Activated T-cell treated with anti-CD3 and anti-CD28 coated beads, Interleukin-2, amount 50 U/mL, for 48 hours (primary cell): ENCODE results near the gene HS3ST1.
A peak's percentile ranks its signal among the peaks of the same experiment; 100 is the strongest.

Source experiments
- DNase-seq, 2 experiments: peaks; one replicate each; pipeline ENCODE4 v3.0.0-alpha.2; 2020

The HS3ST1 gene

GRCh38 chr4:11431111-11431510, 2.4 kb upstream of the HS3ST1 start:
- DNase-seq, result no peak

DNA sequence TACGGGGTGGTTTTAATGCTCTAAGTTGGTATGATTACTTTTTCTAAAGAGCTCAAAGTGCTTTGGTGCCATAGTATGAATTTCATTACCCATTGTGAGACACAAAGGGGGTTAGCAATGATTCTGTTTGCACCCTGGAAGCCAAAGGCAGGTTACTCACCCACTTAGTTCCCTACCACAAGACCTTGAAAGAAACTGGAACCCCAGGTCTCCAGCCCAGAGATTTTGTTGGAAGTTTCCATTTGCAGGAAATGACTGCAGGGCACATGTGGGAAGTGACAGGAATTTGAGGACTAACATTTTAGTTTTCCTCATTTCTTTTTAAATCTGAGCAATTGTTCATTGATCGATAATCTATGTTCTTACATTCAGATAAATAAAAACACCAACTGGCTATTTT, 1.8 kb upstream of the HS3ST1 start:
- no peak for DNase-seq

DNA sequence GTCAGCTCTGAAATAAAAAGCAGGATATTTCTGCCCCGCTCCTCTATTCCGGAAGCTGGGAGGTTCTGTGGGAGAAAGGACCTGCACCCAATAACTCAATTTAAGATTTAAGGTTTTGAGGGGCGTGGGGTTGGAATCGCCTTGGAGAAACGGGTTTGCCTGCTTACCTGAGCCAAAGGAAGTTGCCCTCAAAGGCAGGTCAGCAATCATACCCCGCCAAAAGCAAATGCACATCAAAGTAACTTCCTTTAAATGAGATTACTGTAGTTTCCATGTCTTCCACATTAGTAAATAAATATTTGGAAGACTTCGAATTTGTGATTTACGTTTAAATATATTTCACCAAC, 978 bp upstream of the HS3ST1 start:
- DNase-seq, result no peak

DNA sequence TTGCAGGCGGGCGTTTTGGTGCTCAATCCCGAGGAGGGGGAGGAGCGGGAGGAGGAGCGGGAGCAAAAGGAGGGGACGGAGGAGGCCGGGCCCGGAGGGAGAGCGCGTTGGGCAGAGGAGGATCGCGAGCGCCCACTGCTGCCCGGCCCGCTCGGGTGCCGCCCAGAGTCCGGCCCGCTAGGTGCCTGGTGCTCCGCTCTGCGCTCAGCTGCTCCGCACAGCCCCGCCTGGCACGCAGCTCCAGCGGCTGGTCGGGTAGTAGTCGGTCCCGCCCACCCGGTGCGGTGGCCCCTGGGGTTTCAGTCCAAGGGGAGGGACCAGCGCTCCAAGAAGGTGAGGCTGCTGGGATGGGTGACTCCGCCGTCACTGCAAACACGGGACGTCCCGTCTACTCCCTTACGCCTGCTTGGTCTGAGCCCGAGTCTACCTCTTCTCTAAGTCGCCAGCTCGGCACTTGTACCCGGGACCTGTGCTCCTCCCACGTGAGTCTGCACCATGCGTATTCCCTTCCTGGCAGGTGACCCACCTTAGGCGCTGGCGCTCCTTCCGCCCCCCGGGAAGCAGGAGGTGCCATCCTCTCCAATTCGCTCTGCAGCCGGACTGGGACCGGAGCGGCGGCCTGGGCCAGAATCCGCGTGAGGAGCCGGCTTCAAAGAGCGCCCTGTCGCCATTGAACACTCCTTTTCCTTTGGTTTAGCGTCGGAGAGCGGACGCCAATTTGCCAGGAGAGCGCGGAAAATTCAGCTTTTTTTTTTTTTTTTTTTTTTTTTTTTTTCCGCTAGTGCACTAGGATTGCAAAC, 405 bp upstream of the HS3ST1 start:
- DNase-seq, result peak; percentile 50 to 68

GRCh38 chr4:11427121-11427996, 1.3 kb downstream of the HS3ST1 start:
- DNase-seq, result no peak

GRCh38 chr4:11426731-11427120, 2.0 kb downstream of the HS3ST1 start:
- no peak for DNase-seq

- DNase-seq, result no peak
Observed at GRCh38 chr4:11426003-11426402, 2.7 kb downstream of the HS3ST1 start.

GRCh38 chr4:11424856-11425255, 3.8 kb downstream of the HS3ST1 start:
- DNase-seq, result no peak

DNA sequence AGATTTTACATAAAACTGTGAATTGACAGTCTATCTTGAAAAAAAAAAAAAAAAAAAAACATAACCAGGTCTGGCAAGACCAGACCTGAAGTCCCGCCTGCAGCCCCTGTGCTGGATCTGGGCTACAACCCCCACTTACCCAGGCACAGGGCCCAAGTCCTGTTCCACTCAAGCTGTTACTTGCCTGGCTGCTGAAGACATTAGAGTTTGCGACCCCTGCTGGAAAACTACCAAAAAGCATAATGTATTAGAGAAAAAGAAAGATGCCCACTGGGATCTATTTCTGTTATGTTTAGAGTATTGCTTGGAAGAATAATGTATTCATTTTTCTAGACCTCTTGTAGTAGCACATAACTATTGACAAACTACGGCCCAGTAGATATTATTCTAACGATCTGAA, 4.7 kb downstream of the HS3ST1 start:
- DNase-seq, result no peak

DNA sequence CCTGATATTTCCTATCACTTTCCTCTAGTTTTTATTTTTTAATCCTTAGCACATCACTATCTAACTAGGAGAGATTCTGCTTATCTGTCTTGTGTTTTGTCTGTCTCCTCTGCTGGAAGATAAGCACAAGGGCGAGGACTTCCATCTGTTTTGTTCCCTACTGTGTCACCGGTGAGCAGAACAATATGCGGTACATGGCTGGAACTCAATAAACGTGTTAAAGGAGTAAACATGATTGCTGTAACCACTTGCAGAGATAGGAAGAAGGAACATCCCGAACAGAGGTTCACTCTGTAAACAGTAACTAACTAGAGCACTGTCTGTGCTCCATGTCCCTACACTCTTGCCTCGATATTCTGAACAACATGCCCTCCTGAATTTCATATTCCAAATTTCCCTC, 5.2 kb downstream of the HS3ST1 start:
- no peak for DNase-seq

- DNase-seq, result no peak
Observed at GRCh38 chr4:11421116-11421515, 7.6 kb downstream of the HS3ST1 start.

DNA sequence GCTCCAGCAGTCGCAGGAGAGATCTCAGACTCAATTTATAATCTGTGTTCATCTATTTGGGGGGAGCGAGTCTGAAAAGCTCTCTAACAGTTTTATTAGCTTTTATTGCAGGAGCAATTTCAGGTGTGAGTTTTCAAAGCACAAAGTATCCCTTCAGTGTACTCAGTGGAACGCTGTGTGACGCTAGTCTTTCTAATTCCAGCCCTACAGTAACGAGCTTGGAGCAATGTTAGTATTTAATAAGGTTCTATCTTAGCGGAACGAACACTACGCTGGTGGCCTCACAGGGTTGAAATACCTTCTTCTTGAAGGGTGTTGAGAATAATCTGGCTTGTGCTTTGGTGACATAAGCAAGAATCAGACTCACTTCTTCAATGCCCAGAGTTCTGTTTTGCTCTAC, 8.4 kb downstream of the HS3ST1 start:
- no peak for DNase-seq

- peak in 1 of 2 experiments; percentile 25 for DNase-seq
Observed at GRCh38 chr4:11418610-11419009, 10.1 kb downstream of the HS3ST1 start.

DNA sequence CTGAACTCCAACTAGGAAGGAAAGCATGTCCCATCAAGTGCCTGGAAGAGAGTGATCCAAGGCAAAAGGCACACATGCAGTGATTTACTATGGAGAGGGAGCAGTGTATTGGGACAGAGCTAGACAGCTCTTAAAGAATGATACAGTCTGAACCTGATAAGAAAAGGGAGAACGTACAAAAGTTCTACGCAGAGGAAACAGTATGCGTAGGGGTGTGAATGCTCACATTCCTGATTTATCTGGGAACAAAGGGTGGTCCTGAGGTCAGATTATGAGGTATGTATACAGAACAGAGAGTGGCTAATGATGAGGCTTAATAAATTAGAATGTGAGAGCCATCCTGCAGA, 12.0 kb downstream of the HS3ST1 start:
- no peak for DNase-seq

GRCh38 chr4:11416071-11416766, 12.5 kb downstream of the HS3ST1 start:
- DNase-seq, result no peak

GRCh38 chr4:11415409-11416070, 13.2 kb downstream of the HS3ST1 start:
- DNase-seq, result no peak

DNA sequence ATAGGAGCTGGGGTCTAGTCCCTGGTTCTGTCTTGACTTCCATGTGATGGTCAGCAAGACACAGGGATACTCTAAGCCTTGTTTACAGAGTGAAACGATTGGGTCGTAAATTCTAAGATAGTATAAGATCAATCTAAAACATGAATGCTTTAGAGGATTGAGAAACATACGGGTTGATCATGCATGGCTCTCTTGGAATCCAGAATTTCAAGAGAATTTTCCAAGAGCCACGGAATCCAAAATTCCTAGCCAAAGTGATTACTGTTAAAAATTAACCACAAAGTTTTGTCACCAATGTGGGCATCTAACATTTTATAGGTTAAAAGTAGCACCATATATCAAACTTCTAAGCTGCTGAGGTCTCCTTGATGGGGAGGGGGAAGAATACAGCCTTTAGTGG, 16.5 kb downstream of the HS3ST1 start:
- DNase-seq, result no peak

GRCh38 chr4:11409632-11410031, 19.1 kb downstream of the HS3ST1 start:
- no peak for DNase-seq

DNA sequence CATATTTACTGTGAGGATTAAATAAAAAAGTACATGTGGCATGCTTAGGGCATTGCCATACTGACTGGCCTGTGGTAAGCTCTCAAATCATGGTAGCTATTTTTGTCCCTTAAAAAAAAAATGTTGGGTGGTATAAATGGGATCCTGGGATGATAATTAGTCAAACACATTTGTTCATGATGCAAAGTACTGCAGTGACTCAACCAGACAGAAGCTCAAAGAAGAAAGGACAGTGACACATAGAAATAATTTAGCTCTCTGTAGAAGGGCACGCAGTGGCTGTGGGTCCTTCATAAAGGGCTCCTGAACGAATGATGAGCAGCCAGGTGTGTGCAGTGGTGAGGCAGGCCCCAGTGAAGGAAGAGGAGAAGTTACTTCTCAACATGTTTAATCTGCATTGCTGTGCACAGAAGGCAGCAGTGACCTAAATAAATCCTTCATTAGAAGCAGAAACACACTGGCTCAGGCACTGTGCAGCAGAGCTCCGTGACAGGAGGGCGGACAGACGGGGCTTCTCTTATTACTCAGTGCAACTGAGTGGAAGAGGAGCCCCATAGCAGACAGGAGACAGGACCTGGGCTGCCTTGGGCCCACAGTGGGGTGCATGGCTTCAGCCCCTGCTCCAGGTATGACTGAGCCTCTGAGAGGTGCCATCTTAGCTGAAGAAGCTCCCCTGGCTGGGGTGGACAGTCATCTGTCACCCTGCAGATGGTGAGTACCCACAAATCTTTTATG, 20.3 kb downstream of the HS3ST1 start:
- no peak for DNase-seq

- no peak for DNase-seq
Observed at GRCh38 chr4:11407551-11407950, 21.1 kb downstream of the HS3ST1 start.

GRCh38 chr4:11404431-11404830, 24.3 kb downstream of the HS3ST1 start:
- DNase-seq, result no peak

DNA sequence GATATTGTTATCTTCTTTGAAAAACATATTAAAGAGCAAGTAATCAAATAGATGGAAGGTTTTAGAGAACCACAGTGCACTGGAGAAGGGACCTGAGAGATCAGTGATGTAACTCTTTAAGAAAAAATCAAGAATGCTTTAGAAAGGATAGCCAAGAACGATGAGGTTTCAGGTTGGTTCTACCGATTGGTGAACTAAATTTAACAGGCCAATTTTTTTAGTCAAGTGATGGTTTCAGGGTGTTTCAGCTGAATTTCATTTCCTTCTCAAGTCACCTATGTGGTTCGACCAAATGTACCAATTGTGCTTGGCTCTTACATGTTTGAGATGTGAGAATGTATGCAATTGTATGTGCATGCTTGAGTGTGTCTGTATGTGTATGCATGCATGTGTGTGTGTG, 26.5 kb downstream of the HS3ST1 start:
- no peak for DNase-seq
